SH-SY5Y (cell line): ENCODE data around the gene CACNA2D2.

ENCODE experiments used
- GATA2 ChIP-seq: IDR thresholded peaks from 2 replicates; pipeline ENCODE4 v1.6.1; 2011; ENCODE audit warnings: mild to moderate bottlenecking, low read depth, low read length
- GATA3 ChIP-seq: IDR thresholded peaks from 2 replicates; pipeline ENCODE4 v1.6.1; 2011; ENCODE audit warnings: low read depth, mild to moderate bottlenecking, low read length, moderate library complexity

The CACNA2D2 gene

GRCh38 chr3:50517721-50518206, 14.3 kb upstream of the CACNA2D2 start:
- TF ChIP-seq GATA2 = no peak
- no peak for TF ChIP-seq GATA3

DNA sequence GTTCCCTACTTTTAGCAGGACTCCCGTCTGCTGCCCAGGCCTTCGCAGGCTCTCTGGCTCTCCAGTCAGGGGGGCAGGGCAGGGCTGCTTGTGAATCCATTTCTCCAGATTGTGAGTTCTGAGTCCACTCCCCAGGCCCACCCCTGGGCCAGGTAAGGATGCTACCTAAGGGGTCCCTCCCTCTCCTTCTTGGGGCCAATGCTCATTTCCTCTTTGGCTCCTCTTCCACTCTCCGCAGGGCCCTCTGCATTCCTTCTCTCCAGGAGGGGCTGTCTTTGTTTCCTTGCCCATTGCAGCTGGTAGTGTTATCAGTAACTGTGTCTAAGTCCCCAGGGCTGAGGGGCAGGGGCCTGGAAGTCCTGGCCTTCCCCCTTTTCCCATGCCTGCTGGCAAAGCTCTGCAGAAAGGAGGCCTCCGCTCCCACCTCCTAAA, 13.0 kb upstream of the CACNA2D2 start:
- peak; percentile 85 for TF ChIP-seq GATA2
- no peak for TF ChIP-seq GATA3

DNA sequence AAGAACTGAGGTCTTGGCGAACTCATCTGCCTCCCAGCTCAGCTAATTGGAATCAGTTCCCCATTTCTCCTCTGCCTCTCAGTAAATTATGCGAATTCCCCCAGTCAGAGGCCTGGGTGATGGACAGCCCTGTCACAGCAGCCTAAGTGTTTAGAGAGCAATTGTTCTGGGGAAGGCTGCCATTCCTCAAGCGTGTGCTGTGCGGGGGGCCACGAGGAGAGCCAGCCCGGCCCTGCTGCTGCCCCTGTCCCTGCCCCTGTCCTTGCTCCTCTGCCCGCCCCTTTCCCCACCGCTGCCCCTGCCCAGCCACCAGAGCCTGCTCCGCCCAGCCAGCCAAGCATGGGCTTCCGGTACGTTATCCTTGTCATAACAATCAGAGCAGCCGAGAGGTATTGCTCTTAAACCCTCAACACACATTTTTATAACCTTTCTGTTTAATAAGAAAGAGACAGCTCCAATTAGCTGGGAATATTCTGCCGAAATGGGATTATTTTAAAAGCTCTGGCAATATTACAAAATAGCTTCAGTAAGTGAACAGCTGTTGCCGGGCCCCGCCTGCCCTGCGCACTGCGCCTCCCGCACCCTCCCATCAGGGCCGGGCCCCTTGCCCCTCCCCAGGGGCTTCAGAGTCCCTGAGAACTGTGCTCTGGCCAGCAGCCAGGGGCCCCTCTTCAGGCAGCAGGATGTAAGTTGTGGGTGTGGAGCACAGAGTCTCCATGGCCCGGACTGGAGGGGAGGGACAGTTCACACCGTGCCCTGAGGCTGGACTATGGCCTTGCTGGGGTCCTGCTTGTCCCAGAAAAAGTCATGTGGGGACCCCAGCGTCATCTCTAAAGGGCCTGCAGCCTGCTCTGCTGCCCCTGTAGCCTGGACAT, 12.4 kb upstream of the CACNA2D2 start:
- TF ChIP-seq GATA3 (no peak), GATA2 (no peak)

GRCh38 chr3:50512131-50512530, 8.7 kb upstream of the CACNA2D2 start:
- TF ChIP-seq GATA3 = no peak
- TF ChIP-seq GATA2 = no peak

- TF ChIP-seq GATA2 = no peak
- no peak for TF ChIP-seq GATA3
Observed at GRCh38 chr3:50510325-50510724, 6.9 kb upstream of the CACNA2D2 start.

- no peak for TF ChIP-seq GATA2
- TF ChIP-seq GATA3 = no peak
Observed at GRCh38 chr3:50509715-50510114, 6.3 kb upstream of the CACNA2D2 start.

GRCh38 chr3:50508821-50509220, 5.4 kb upstream of the CACNA2D2 start:
- no peak for TF ChIP-seq GATA3
- no peak for TF ChIP-seq GATA2

DNA sequence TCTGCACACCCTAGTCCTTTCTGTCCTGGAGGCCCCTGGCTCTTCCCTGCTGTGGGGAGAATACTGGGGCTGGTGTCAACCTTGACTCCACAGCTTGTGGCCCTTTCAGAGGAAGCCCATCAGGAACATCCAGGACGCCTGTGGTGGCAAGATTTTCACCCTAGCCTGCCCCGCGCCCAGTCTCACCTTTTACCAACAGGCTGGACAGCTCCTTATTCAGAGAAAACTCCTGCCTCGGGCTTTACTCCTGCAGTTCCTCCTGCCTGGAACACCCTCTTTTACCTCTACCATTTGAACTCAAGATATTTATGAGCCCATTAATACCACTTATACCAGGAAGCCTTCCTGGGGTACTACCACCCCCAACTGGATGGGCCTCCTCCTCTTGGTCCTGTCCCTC, 2.7 kb upstream of the CACNA2D2 start:
- TF ChIP-seq GATA2 (no peak), GATA3 (no peak)

- TF ChIP-seq GATA3 = no peak
- TF ChIP-seq GATA2 = no peak
Observed at GRCh38 chr3:50504681-50505080, 1.2 kb upstream of the CACNA2D2 start.

DNA sequence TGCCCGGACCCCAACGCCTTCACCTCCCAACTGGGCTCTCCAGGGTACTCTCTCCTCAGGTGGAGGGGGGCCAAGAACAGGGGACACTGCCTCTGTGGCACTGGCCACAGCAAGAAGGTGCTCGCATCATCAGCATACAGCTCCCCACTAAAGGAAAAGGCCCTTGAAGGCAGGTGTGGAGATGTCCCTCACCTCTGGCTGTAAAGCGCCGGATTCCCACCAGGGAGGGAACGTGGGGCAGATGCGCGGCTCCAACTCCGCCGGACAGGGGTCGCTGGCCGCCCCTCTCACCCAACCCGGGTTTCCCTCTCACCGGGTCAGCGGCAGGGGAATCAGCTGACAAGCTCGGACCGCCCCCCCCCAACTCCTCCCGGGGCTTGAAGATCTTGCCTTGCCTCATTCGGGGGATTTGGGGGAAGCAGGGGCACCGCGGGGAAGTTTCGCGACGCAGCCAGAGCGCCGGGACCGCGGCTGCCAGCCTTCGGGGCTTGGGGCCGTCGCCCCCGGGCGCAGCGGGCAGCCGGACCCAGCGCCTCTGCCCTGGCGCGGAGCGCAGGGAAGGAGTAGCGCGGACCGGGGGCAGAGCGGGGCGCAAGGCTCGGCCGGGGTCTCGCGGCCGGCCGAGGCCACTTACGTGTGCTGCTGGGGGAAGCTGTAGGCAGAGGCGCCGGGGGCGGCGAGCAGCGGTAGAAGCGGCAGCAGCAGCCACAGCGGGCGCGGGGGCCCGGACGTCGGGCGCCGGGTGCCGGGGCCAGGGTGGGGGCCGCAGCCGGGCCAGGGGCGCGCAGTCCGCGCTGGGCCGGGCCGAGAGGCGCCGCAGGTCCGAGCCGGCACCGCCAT, 630 bp downstream of the CACNA2D2 start:
- TF ChIP-seq GATA2 = no peak; the same call in 1 of the 2 replicates

DNA sequence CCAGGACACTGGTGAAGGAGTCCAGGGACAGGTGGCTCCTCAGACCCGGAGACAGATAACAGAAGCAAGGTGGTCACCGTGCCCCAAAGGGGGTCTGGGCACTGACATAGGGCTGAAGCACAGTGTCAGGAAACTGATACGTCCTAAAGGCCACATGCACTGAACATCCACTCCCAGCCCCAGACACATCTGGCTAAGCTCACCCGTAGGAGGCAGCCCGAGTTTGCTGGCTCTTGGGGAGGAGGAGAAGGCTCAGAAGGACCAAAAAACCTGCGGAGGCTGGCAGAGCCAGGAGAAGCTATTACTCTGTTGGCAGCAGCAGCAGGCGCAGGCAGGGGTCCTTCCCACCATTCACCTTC, 1.2 kb downstream of the CACNA2D2 start:
- TF ChIP-seq GATA2 = no peak
- no peak for TF ChIP-seq GATA3

- no peak for TF ChIP-seq GATA2
- TF ChIP-seq GATA3 = no peak
Observed at GRCh38 chr3:50495609-50496423, 7.6 kb downstream of the CACNA2D2 start.

DNA sequence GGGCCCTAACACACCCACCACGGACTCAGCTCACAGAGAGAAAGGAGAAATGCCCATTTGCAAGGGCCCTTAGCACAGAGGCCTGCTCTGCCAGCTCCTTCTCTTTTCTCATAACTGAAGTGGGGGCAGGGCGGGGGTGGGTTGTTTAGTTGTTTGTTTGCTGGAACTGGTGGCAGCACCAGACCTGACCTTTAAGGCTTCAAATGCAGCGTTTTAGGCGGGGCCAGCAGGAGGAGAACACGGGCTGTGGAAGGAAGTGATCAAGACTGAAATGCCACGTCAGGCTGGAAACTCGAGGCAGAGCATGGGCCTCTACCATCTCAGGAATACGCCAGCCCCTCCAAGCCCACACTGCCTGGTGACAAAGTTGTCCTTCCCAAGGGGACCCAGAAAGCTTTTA, 9.3 kb downstream of the CACNA2D2 start:
- no peak for TF ChIP-seq GATA3
- no peak for TF ChIP-seq GATA2

DNA sequence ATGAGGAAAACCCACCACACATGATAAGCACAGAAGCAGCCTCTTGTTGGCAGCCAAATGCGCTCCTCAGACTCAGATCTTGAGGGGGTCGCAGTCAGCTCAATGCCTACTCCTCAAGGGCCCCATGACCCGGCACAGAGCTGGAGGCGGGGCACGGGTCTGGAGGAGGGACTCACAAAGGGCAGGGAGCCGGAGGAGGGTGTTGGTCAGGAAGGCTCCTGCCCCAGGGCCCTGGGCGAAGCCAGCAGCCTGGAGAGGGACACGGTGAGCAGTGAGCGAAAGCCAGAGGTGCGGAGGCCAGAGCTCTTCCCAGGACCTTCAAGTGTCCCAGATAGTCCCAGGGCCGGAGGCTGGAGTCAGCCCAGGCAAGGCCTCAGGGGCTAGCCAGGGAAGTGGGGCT, 9.8 kb downstream of the CACNA2D2 start:
- no peak for TF ChIP-seq GATA3
- TF ChIP-seq GATA2 = no peak

DNA sequence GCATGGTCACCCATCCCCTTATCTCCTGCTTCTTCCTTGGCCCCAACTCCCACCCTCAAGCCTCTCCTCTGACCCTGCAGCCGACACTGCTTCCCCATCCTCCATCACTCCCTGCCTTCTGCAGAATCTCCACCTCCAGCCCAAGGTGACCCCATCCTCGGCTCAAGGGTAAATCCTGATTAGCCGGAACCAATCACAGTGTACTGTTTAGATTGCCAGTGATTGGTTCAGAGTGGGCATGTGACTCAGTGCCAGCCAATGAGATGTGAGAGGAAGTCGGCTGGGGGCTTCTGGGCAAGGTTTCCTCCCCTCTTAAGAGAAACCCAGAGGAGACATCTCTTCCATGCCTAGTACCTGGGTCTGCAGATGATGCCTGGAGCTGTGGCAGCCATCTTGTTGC, 10.3 kb downstream of the CACNA2D2 start:
- TF ChIP-seq GATA2 = no peak
- no peak for TF ChIP-seq GATA3
